H9 (cell line): ENCODE data around the gene ERC2. TPM values are rescaled to one million over a fixed set of nuclear protein-coding genes. Genes with fewer than 3 reads are reported as not detected.

Experiments used
- DNase-seq: peaks from one replicate; pipeline ENCODE4 v3.0.0-alpha.2; 2017
- H2AFZ ChIP-seq: one replicate; pipeline ENCODE4 v1.6.1; 2013; ENCODE audit warnings: mild to moderate bottlenecking, low read length, control low read depth, moderate library complexity
- H2AK5ac ChIP-seq: 2 replicates; pipeline ENCODE4 v1.6.1; 2013; ENCODE audit warnings: low read length, control low read depth, mixed read lengths; ENCODE audit not compliant: insufficient read length
- H2BK120ac ChIP-seq: one replicate; pipeline ENCODE4 v1.6.1; 2013; ENCODE audit warnings: low read depth, mild to moderate bottlenecking, low read length, control low read depth, inconsistent platforms; ENCODE audit not compliant: poor library complexity, severe bottlenecking
- H2BK12ac ChIP-seq: 2 replicates; pipeline ENCODE4 v1.6.1; 2013; ENCODE audit warnings: low read length, control low read depth, mixed read lengths, low read depth; ENCODE audit not compliant: insufficient read length
- H2BK15ac ChIP-seq: 2 replicates; pipeline ENCODE4 v1.6.1; 2013; ENCODE audit warnings: low read depth, low read length, control low read depth
- H2BK20ac ChIP-seq: one replicate; pipeline ENCODE4 v1.6.1; 2013; ENCODE audit warnings: low read depth, mild to moderate bottlenecking, low read length, control low read depth, inconsistent platforms; ENCODE audit not compliant: poor library complexity, severe bottlenecking
- H2BK5ac ChIP-seq: 2 replicates; pipeline ENCODE4 v1.6.1; 2013; ENCODE audit warnings: low read length, control low read depth, mixed read lengths; ENCODE audit not compliant: insufficient read length
- H3K14ac ChIP-seq: 2 replicates; pipeline ENCODE4 v1.6.1; 2013; ENCODE audit warnings: low read length, control low read depth; ENCODE audit not compliant: insufficient read depth
- H3K18ac ChIP-seq: 2 replicates; pipeline ENCODE4 v1.6.1; 2013; ENCODE audit warnings: low read depth, mild to moderate bottlenecking, mixed read lengths, low read length, control low read depth; ENCODE audit not compliant: insufficient read length
- H3K23ac ChIP-seq: 2 replicates; pipeline ENCODE4 v1.6.1; 2013; ENCODE audit warnings: low read length, control low read depth, mixed read lengths, low read depth; ENCODE audit not compliant: insufficient read length
- H3K23me2 ChIP-seq: 2 replicates; pipeline ENCODE4 v1.6.1; 2013; ENCODE audit warnings: low read depth, mild to moderate bottlenecking, mixed read lengths, low read length, control low read depth; ENCODE audit not compliant: insufficient read length, poor library complexity, severe bottlenecking
- H3K27ac ChIP-seq: 2 replicates; pipeline ENCODE4 v1.5.1; 2013; ENCODE audit warnings: low read length, control low read depth, mixed read lengths, low read depth; ENCODE audit not compliant: insufficient read length
- H3K27me3 ChIP-seq: 2 replicates; pipeline ENCODE4 v1.6.1; 2013; ENCODE audit warnings: low read length, control low read depth, inconsistent platforms; ENCODE audit not compliant: insufficient read depth
- H3K4ac ChIP-seq: 2 replicates; pipeline ENCODE4 v1.6.1; 2013; ENCODE audit warnings: low read depth, mild to moderate bottlenecking, control low read depth, inconsistent platforms, low read length, moderate library complexity
- H3K4me1 ChIP-seq: 2 replicates; pipeline ENCODE4 v1.6.1; 2013; ENCODE audit warnings: low read length, control low read depth, inconsistent platforms; ENCODE audit not compliant: insufficient read depth
- H3K4me2 ChIP-seq: 2 replicates; pipeline ENCODE4 v1.6.1; 2013; ENCODE audit warnings: low read length, control low read depth, mixed read lengths; ENCODE audit not compliant: insufficient read length, insufficient read depth
- H3K56ac ChIP-seq: 2 replicates; pipeline ENCODE4 v1.6.1; 2013; ENCODE audit warnings: low read depth, mild to moderate bottlenecking, mixed read lengths, low read length, control low read depth; ENCODE audit not compliant: insufficient read length
- H3K79me1 ChIP-seq: 2 replicates; pipeline ENCODE4 v1.6.1; 2013; ENCODE audit warnings: low read depth, mild to moderate bottlenecking, moderate library complexity, low read length, control low read depth, inconsistent platforms; ENCODE audit not compliant: insufficient read depth, poor library complexity, severe bottlenecking
- H3K79me2 ChIP-seq: 2 replicates; pipeline ENCODE4 v1.6.1; 2013; ENCODE audit warnings: low read length, control low read depth, inconsistent platforms; ENCODE audit not compliant: insufficient read depth
- H3K9ac ChIP-seq: 2 replicates; pipeline ENCODE4 v1.6.1; 2013; ENCODE audit warnings: low read length, control low read depth, mixed read lengths; ENCODE audit not compliant: insufficient read length; ENCODE audit errors: extremely low read depth
- H3K9me3 ChIP-seq: one replicate; pipeline ENCODE4 v1.6.1; 2013; ENCODE audit warnings: low read depth, low read length, inconsistent platforms; ENCODE audit not compliant: control insufficient read depth
- H3T11ph ChIP-seq: one replicate; pipeline ENCODE4 v1.6.1; 2013; ENCODE audit warnings: mild to moderate bottlenecking, low read length, control low read depth, inconsistent platforms
- H4K20me1 ChIP-seq: one replicate; pipeline ENCODE4 v1.6.1; 2013; ENCODE audit not compliant: control insufficient read depth, insufficient read length, insufficient read depth
- H4K5ac ChIP-seq: 2 replicates; pipeline ENCODE4 v1.6.1; 2013; ENCODE audit warnings: low read depth, mild to moderate bottlenecking, mixed read lengths, low read length, control low read depth; ENCODE audit not compliant: insufficient read length
- H4K8ac ChIP-seq: replicated peaks from 2 replicates; pipeline ENCODE4 v1.6.1; 2013; ENCODE audit warnings: low read length, control low read depth, mixed read lengths, low read depth; ENCODE audit not compliant: insufficient read length
- H4K91ac ChIP-seq: 2 replicates; pipeline ENCODE4 v1.6.1; 2013; ENCODE audit warnings: low read depth, mild to moderate bottlenecking, moderate library complexity, mixed read lengths, low read length, control low read depth; ENCODE audit not compliant: insufficient read length
- H3K27ac Mint-ChIP-seq, 3 experiments: 2 replicates in 2 of 3; 3 replicates in 1 of 3; pipeline ENCODE4 v1.8.0; 2020 to 2021; ENCODE audit warnings: mixed read lengths in 3 of 3, mild to moderate bottlenecking in 1 of 3, moderate library complexity in 1 of 3
- H3K27me3 Mint-ChIP-seq: 2 replicates; pipeline ENCODE4 v1.8.0; 2021; ENCODE audit warnings: low read depth, mild to moderate bottlenecking, moderate library complexity, mixed read lengths
- H3K36me3 Mint-ChIP-seq, 3 experiments: 2 replicates in 2 of 3; 3 replicates in 1 of 3; pipeline ENCODE4 v1.8.0; 2020 to 2021; ENCODE audit warnings: low read depth in 3 of 3, mixed read lengths in 3 of 3; ENCODE audit not compliant: insufficient read depth in 1 of 3
- H3K4me1 Mint-ChIP-seq, 2 experiments: 2 replicates each; pipeline ENCODE4 v1.8.0; 2020; ENCODE audit warnings: mixed read lengths in 2 of 2
- H3K4me3 Mint-ChIP-seq, 2 experiments: 2 replicates in 1 of 2; 3 replicates in 1 of 2; pipeline ENCODE4 v1.8.0; 2020 to 2021; ENCODE audit warnings: mild to moderate bottlenecking in 2 of 2, mixed read lengths in 2 of 2, moderate library complexity in 1 of 2
- H3K9me3 Mint-ChIP-seq, 2 experiments: 2 replicates in 1 of 2; 3 replicates in 1 of 2; pipeline ENCODE4 v1.8.0; 2020; ENCODE audit warnings: mild to moderate bottlenecking in 2 of 2, mixed read lengths in 2 of 2, moderate library complexity in 1 of 2
- CTCF ChIP-seq: fragments of 200-600 bp; sonication (generic); conservative IDR thresholded peaks from 3 replicates; pipeline ENCODE4 v1.8.0; 2021; ENCODE audit warnings: antibody characterized with exemption, mild to moderate bottlenecking
- WGBS: extraction: QIAGEN DNeasy Blood & Tissue Kit; methylation state at CpG from one replicate; pipeline ENCODE4 v1.1.7; 2013; ENCODE audit warnings: missing lambda C conversion rate, low lambda C conversion rate, mixed read lengths; ENCODE audit not compliant: insufficient read length; ENCODE audit errors: extremely low coverage; 5-methylcytosine and 5-hydroxymethylcytosine counted together
- total RNA-seq: library from RNA; stranded (reverse); gene quantifications from 2 replicates; pipeline ENCODE4 v1.2.1, GENCODE V29; 2021

The ERC2 gene
- total RNA-seq, 1 experiment from 2014 or later: 15.4 TPM

GRCh38 chr3:56467801-56468183, 475 bp downstream of the ERC2 start:
- no peak for TF ChIP-seq CTCF
- DNase-seq: no peak
- H4K20me1 ChIP-seq: no peaks in the 10 kb centered on the region
- no peak overlapping the region for H3K4ac ChIP-seq
- no peak overlapping the region for H3K23ac ChIP-seq
- Mint-ChIP-seq H3K27me3 (peaks cover 6% of the 10 kb centered on the region), H3K9me3 (no peaks in the 10 kb centered on the region), H3K4me1 (peaks cover 12 to 13% of the 10 kb centered on the region in 2 experiments), H3K27ac (no peak overlapping the region; a peak in 1 of 7 replicates), H3K4me3 (peak overlapping the region; percentile 90 to 97), H3K36me3 (no peaks in the 10 kb centered on the region; a peak in 2 of 7 replicates)
- no peaks in the 10 kb centered on the region for H3K79me1 ChIP-seq
- H2BK20ac ChIP-seq: no peak overlapping the region
- no peak overlapping the region for H2AK5ac ChIP-seq
- no peak overlapping the region for H3T11ph ChIP-seq
- peak overlapping the region; percentile 71; the same call in 1 of the 2 replicates for H3K14ac ChIP-seq
- no peaks in the 10 kb centered on the region; the same call in 1 of the 2 replicates for H3K79me2 ChIP-seq
- no peak overlapping the region for H4K91ac ChIP-seq
- H2BK120ac ChIP-seq: no peak overlapping the region
- WGBS: no CpG with 5 or more reads among the region's 28 CpGs
- no peaks in the 10 kb centered on the region for H3K9me3 ChIP-seq
- H2BK12ac ChIP-seq: no peak overlapping the region
- H3K9ac ChIP-seq: peak overlapping the region; percentile 55
- no peaks in the 10 kb centered on the region for H3K4me1 ChIP-seq
- no peaks in the 10 kb centered on the region for H3K27me3 ChIP-seq
- no peak overlapping the region for H3K18ac ChIP-seq
- no peak overlapping the region for H3K56ac ChIP-seq
- H2BK15ac ChIP-seq: no peak overlapping the region
- no peak overlapping the region for H3K27ac ChIP-seq
- H2AFZ ChIP-seq: no peak overlapping the region
- no peak overlapping the region for H4K8ac ChIP-seq
- H3K4me2 ChIP-seq: peak overlapping the region; percentile 67
- peaks cover 4% of the 10 kb centered on the region for H3K23me2 ChIP-seq
- no peak overlapping the region for H2BK5ac ChIP-seq
- H4K5ac ChIP-seq: no peak overlapping the region
